T-cell (primary cell): Measurements from ENCODE around the gene TAF3. TPM values are rescaled to one million over a fixed set of nuclear protein-coding genes. Genes with fewer than 3 reads are reported as not detected.

Source experiments
- ATAC-seq, 4 experiments: fragments of 200-7000 bp in 3 of 4; fragments of 150-1000 bp in 1 of 4; cut with Tn5 transposase; replicated peaks in 1 of 4; 1 replicate in 3 of 4; 2 replicates in 1 of 4; pipeline ENCODE4 v1.10.0; 2021; ENCODE audit warnings: moderate library complexity in 3 of 4, mild to moderate bottlenecking in 2 of 4, moderate number of reproducible peaks in 1 of 4
- CTCF ChIA-PET, 2 donors: fragments of 300-600 bp; sonication (Branson Sonifier 250); formaldehyde crosslinking; loops; one replicate each; lab custom pipeline; 2022; ENCODE audit warnings: antibody characterized with exemption in 2 of 2; lab: Charles Lee
- POLR2A ChIA-PET, 2 donors: fragments of 300-600 bp; sonication (Branson Sonifier 250); formaldehyde crosslinking; loops; one replicate each; lab custom pipeline; 2022; ENCODE audit warnings: antibody characterized with exemption in 2 of 2; lab: Charles Lee
- DNase-seq, 35 experiments: peaks; one replicate each; pipeline versions ENCODE4 v3.0.0 to v3.0.0-alpha.2; 2013 to 2023
- H3K27ac ChIP-seq: one replicate; pipeline ENCODE4 v1.5.1; 2013; ENCODE audit warnings: low read length
- H3K27me3 ChIP-seq, 2 experiments: replicated peaks in 1 of 2; 1 replicate in 1 of 2; 2 replicates in 1 of 2; pipeline versions ENCODE4 v1.6.1 to v1.7.0; 2013; ENCODE audit warnings: low read length in 1 of 2, mixed read lengths in 1 of 2; ENCODE audit not compliant: control insufficient read depth in 2 of 2, insufficient read depth in 2 of 2; ENCODE audit errors: extremely low read depth in 1 of 2
- H3K36me3 ChIP-seq, 2 donors: 1 replicate in 1 of 2; 2 replicates in 1 of 2; pipeline versions ENCODE4 v1.6.1 to v1.7.0; 2013; ENCODE audit warnings: low read length in 1 of 2; ENCODE audit not compliant: control insufficient read depth in 2 of 2, insufficient read depth in 1 of 2; ENCODE audit errors: extremely low read depth in 1 of 2
- H3K4me1 ChIP-seq, 2 experiments: 1 replicate in 1 of 2; 2 replicates in 1 of 2; pipeline versions ENCODE4 v1.6.1 to v1.7.0; 2013; ENCODE audit warnings: low read length in 2 of 2, mixed read lengths in 1 of 2; ENCODE audit not compliant: insufficient read depth in 2 of 2, control insufficient read depth in 1 of 2; ENCODE audit errors: extremely low read depth in 1 of 2
- H3K4me3 ChIP-seq, 2 donors: 1 replicate in 1 of 2; 2 replicates in 1 of 2; pipeline versions ENCODE4 v1.5.1 to v1.7.0; 2013; ENCODE audit warnings: mild to moderate bottlenecking in 2 of 2, low read length in 1 of 2, moderate library complexity in 1 of 2; ENCODE audit not compliant: control insufficient read depth in 1 of 2; ENCODE audit errors: extremely low read depth in 1 of 2
- H3K9me3 ChIP-seq: 2 replicates; pipeline ENCODE4 v1.7.0; 2013
- H3K27ac Mint-ChIP-seq, 2 donors: one replicate each; pipeline ENCODE4 v1.8.0; 2020 to 2021; ENCODE audit warnings: mild to moderate bottlenecking in 2 of 2, mixed read lengths in 2 of 2
- H3K27me3 Mint-ChIP-seq, 2 donors: one replicate each; pipeline ENCODE4 v1.8.0; 2021 to 2022; ENCODE audit warnings: mixed read lengths in 2 of 2
- H3K36me3 Mint-ChIP-seq: one replicate; pipeline ENCODE4 v1.8.0; 2021; ENCODE audit warnings: mixed read lengths
- H3K4me1 Mint-ChIP-seq, 3 donors: one replicate each; pipeline ENCODE4 v1.8.0; 2020 to 2022; ENCODE audit warnings: mixed read lengths in 3 of 3, mild to moderate bottlenecking in 1 of 3
- H3K4me3 Mint-ChIP-seq, 3 donors: one replicate each; pipeline ENCODE4 v1.8.0; 2020 to 2022; ENCODE audit warnings: mild to moderate bottlenecking in 3 of 3, mixed read lengths in 3 of 3, moderate library complexity in 3 of 3
- H3K9me3 Mint-ChIP-seq, 3 donors: one replicate each; pipeline ENCODE4 v1.8.0; 2020 to 2022; ENCODE audit warnings: mixed read lengths in 3 of 3
- WGBS: methylation state at CpG from one replicate; pipeline ENCODE4 v1.1.5; 2013; ENCODE audit warnings: missing lambda C conversion rate; ENCODE audit not compliant: insufficient coverage; 5-methylcytosine and 5-hydroxymethylcytosine counted together
- total RNA-seq, 35 experiments: library from RNA in 6 of 35; stranded (reverse) in 6 of 35; fragments of 120-200 nt in 1 of 35; gene quantifications; one replicate each; pipeline versions ENCODE4 v1.2.1 to v1.2.4 and lab custom pipeline; 2013 to 2026

Gene TAF3
- total RNA-seq, 5 donors from 2014 or later (not counting 1 experiment from before 2014, with no cell fraction given): 18.2 to 21.8 (median 20.0) TPM

DNA sequence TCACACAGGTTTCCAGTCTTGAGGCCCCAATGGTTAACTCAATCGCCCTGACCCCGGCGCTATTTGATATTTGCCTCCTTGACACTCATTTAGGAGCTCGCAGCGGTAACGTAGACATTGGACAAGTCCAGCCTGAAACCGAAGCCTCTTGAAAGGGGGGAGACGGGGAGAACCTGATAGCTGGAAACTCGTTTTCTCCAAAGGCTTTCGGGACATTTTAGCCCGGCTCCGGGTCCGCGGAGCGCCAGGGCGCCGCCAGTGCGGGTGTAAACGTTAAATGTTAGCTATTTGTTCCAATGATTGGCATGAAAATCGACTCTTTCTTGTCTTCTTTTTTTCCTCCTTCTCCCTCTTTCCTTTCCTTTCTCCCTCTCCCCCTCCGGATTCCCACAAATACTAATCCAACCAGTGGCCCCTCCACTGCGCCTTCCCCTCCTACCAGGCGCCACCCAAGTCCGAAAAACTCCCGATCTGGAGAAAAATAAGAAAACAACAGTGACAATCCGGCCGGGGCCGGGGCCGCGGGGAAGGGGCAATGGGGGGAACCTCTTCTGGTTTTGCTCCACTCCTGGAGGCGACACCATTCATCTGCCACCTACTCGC, 219.0 kb downstream of the TAF3 start:
- Histone ChIP-seq H3K36me3 (no peaks in the 10 kb centered on the region), H3K9me3 (no peaks in the 10 kb centered on the region), H3K4me1 (peaks cover 6 to 51% of the 10 kb centered on the region in 2 experiments), H3K4me3 (peak overlapping the region in 1 of 2 donors; percentile 5), H3K27ac (no peak overlapping the region), H3K27me3 (peaks cover 21 to 82% of the 10 kb centered on the region in 2 experiments)
- H3K9me3 Mint-ChIP-seq: peaks cover 0 to 9% (median 2%) of the 10 kb centered on the region in 3 donors
- H3K27ac Mint-ChIP-seq: peak overlapping the region; percentile 64 to 78
- H3K36me3 Mint-ChIP-seq: no peaks in the 10 kb centered on the region
- H3K4me3 Mint-ChIP-seq: peak overlapping the region in 2 of 3 donors; percentile 22 to 39
- ATAC-seq: no peak
- WGBS: 9% methylated on average over 14 of the region's 32 CpGs
- peak in 3 of 35 experiments; percentile 5 to 41 (median 12) for DNase-seq
- CTCF ChIA-PET: interaction anchor here in 1 of 2 donors (0.6 kb wide), 1 partner anchor 1257 kb away, joined by 4 read pairs; no protein-coding TSS in a partner anchor
- peaks cover 33 to 41% (median 40%) of the 10 kb centered on the region in 3 donors for H3K4me1 Mint-ChIP-seq
- peaks cover 67 to 81% of the 10 kb centered on the region in 2 donors for H3K27me3 Mint-ChIP-seq
- POLR2A ChIA-PET: no interaction called here

DNA sequence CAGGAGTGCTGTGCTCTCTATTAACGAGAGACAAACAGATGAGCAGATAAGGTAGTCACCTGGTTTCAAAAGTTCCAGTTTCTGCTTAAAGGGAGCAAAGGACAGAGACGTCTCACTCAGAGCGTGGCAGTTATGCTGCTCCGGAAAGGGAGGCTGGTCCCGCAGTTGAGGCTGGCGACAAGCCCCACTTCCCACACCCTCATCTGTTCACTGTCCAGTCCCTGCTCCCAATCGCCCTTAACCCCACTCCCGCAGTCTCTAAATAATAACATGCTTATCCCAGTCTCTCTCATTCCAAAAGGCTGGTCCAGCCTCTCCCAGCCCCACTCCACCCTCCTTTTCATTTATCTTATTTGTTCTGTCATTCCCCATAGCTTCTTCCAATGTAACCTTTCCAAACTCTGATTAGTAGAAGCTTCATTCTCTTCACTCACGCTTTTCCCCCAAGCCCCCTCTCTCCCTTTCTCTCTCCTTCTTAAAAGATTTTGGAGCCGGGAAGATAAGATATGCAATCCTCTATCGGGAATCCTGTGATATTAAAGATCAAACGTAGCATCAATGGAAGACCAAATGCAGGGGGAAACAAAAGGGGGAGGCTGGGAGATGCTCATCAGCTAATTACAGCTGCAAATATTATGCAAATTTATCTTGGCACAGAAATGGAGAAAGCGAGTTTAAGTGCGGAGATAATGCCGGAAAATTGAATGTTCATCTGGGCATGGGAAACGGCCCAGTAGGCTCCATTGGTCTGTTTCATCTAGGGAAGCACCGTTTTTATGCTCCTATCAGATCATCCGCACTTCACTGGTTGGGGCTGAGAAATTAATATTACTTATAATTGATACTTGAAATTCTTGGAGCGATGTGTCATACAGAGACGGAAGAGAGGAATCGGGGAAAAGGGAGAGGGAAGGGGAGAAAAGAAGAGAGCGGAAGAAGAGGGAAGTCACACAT, 219.9 kb downstream of the TAF3 start:
- no peak overlapping the region for H3K4me3 ChIP-seq
- ATAC-seq (peak in 1 of 4 experiments; percentile 22), DNase-seq (peak in 1 of 35 experiments; percentile 53)
- peaks cover 67 to 81% of the 10 kb centered on the region in 2 donors for H3K27me3 Mint-ChIP-seq
- 7% methylated on average over 12 of the region's 22 CpGs for WGBS
- H3K4me1 Mint-ChIP-seq: peaks cover 42 to 49% (median 49%) of the 10 kb centered on the region in 3 donors
- peak overlapping the region in 1 of 2 donors; percentile 75 for H3K27ac Mint-ChIP-seq
- ChIA-PET POLR2A (no interaction called here), CTCF (no interaction called here)
- no peaks in the 10 kb centered on the region for H3K36me3 ChIP-seq
- peaks cover 24 to 82% of the 10 kb centered on the region in 2 experiments for H3K27me3 ChIP-seq
- H3K9me3 Mint-ChIP-seq: peaks cover 0 to 9% (median 2%) of the 10 kb centered on the region in 3 donors
- H3K9me3 ChIP-seq: no peaks in the 10 kb centered on the region
- no peaks in the 10 kb centered on the region for H3K36me3 Mint-ChIP-seq
- H3K4me3 Mint-ChIP-seq: peak overlapping the region in 1 of 3 donors; percentile 8
- H3K4me1 ChIP-seq: peaks cover 6 to 60% of the 10 kb centered on the region in 2 experiments
- H3K27ac ChIP-seq: no peak overlapping the region

DNA sequence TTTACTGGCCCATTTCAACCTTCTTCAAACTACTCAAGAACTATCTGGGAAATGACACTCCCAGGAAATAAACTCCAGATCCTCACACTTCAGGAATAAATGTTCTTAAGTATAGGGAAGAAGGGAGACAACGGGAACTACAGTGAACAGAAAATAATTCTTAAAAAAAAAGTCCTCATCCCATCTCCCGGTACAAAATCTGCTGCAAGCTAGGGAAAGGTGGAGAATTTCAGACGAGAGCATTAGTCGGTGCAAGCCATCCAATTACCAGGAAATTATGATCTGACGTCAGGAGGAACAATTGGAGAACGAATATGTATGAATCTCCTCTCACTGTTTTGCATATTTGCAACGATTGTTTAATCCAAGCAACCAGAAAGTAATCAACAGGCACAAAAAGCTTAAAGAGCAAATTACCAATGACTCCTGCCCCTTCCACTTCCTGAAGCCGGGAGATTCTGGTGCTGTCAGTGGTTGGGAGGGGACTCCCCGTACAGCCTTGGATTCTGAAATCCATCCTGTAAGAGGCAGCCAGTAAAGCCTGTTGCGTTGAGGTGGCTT, 221.1 kb downstream of the TAF3 start:
- no peak for ATAC-seq
- H3K4me1 Mint-ChIP-seq: peaks cover 48 to 61% (median 53%) of the 10 kb centered on the region in 3 donors
- H3K4me1 ChIP-seq: peaks cover 11 to 62% of the 10 kb centered on the region in 2 experiments

DNA sequence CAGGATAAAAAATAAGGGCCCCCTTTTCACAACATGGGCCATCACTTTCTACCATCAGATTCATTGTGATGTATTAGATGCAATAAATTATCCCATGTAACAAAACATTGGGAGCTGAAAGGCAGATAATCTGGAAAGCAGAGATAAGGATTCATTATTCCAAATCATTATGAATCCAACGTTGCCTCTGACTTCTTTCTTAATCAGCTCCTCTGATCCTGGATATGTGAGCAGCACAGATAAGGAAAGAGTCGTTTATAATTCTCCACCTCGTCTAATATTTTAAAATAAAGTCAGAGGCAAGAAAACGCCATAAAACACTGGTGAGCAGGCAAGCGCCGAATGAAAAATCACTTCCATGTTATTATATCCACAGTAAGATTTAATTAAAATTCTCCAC, 222.3 kb downstream of the TAF3 start:
- Histone ChIP-seq H3K4me1 (peaks cover 15 to 62% of the 10 kb centered on the region in 2 experiments), H3K9me3 (no peaks in the 10 kb centered on the region), H3K27me3 (peaks cover 27 to 82% of the 10 kb centered on the region in 2 experiments), H3K36me3 (no peaks in the 10 kb centered on the region), H3K4me3 (no peak overlapping the region), H3K27ac (no peak overlapping the region)
- WGBS: no CpG with 5 or more reads among the region's 6 CpGs
- ChIA-PET POLR2A (interaction anchor here in 1 of 2 donors (0.6 kb wide), 1 partner anchor 391 kb away, joined by 3 read pairs; no protein-coding TSS in a partner anchor), CTCF (interaction anchor here in 1 of 2 donors (0.6 to 1.5 kb wide), 2 partner anchors 963 to 1168 kb away, joined by 3 to 5 read pairs; no protein-coding TSS in a partner anchor)
- Mint-ChIP-seq H3K27ac (no peak overlapping the region), H3K27me3 (peaks cover 75 to 87% of the 10 kb centered on the region in 2 donors), H3K36me3 (no peaks in the 10 kb centered on the region), H3K4me1 (peaks cover 51 to 67% (median 57%) of the 10 kb centered on the region in 3 donors), H3K9me3 (peaks cover 0 to 9% (median 2%) of the 10 kb centered on the region in 3 donors), H3K4me3 (no peak overlapping the region)
- ATAC-seq (no peak), DNase-seq (no peak)

More for the DNA sequence above, 221.1 kb downstream of the TAF3 start:
- Mint-ChIP-seq H3K27ac (peak overlapping the region in 1 of 2 donors; percentile 73), H3K4me3 (no peak overlapping the region), H3K9me3 (peaks cover 0 to 9% (median 2%) of the 10 kb centered on the region in 3 donors), H3K36me3 (no peaks in the 10 kb centered on the region), H3K27me3 (peaks cover 73 to 82% of the 10 kb centered on the region in 2 donors)
- Histone ChIP-seq H3K36me3 (no peaks in the 10 kb centered on the region), H3K27ac (no peak overlapping the region), H3K4me3 (no peak overlapping the region), H3K9me3 (no peaks in the 10 kb centered on the region), H3K27me3 (peaks cover 24 to 82% of the 10 kb centered on the region in 2 experiments)
- POLR2A ChIA-PET: no interaction called here
- DNase-seq: peak in 1 of 35 experiments; percentile 32
- CTCF ChIA-PET: no interaction called here
- no CpG with 5 or more reads among the region's 10 CpGs for WGBS

DNA sequence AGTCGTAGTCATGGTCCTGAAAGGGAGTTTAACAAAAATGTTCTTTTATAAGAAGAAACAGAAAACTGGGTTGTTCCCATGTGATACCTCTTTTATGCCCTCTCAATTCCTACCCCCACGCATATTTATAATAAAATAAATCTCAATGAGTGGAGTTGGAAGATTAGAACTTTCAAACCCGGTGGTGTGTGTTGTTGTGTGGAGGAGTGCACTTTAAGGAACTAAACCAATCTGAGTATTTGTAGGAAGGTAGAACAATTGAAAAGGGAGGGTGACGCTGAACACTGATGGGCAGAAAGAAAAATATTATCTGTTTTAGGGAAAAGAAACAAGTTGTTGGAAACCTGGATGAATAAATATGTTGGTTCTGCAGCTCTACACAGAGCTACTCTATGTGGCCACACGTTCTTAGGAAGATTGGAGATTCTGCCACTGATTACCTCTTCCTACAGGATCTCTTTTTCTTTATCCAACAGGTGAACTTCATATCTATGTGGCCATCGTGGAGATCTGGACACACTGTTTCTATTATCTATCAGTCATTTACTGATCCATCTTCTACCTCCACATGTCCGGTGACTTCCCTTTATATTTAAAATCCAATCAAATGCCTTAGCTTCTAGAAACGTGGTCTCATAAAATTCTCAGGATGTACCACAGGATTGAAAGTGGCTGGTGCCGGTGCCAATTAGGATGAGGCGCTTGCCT, 223.1 kb downstream of the TAF3 start:
- DNase-seq: peak in 1 of 35 experiments; percentile 24
- Mint-ChIP-seq H3K27me3 (peaks cover 83 to 92% of the 10 kb centered on the region in 2 donors), H3K27ac (peak overlapping the region in 1 of 2 donors; percentile 77), H3K9me3 (peaks cover 0 to 9% (median 2%) of the 10 kb centered on the region in 3 donors), H3K36me3 (no peaks in the 10 kb centered on the region), H3K4me3 (peak overlapping the region in 1 of 3 donors; percentile 4), H3K4me1 (peaks cover 59 to 74% (median 63%) of the 10 kb centered on the region in 3 donors)
- no peak overlapping the region for H3K27ac ChIP-seq
- ATAC-seq: no peak
- WGBS: 24% methylated on average over 4 of the region's 10 CpGs
- H3K4me3 ChIP-seq: no peak overlapping the region
- no peaks in the 10 kb centered on the region for H3K9me3 ChIP-seq
- ChIA-PET POLR2A (interaction anchor here in 1 of 2 donors (0.6 kb wide), 1 partner anchor 15 kb away, joined by 8 read pairs; no protein-coding TSS in a partner anchor), CTCF (interaction anchor here in 1 of 2 donors (0.6 to 1.5 kb wide), 2 partner anchors 64 to 1167 kb away, joined by 3 read pairs; no protein-coding TSS in a partner anchor)
- peaks cover 27 to 82% of the 10 kb centered on the region in 2 experiments for H3K27me3 ChIP-seq
- peaks cover 18 to 62% of the 10 kb centered on the region in 2 experiments for H3K4me1 ChIP-seq
- no peaks in the 10 kb centered on the region for H3K36me3 ChIP-seq
